Glomerular visceral epithelial cell (primary cell): Measurements from ENCODE around the gene MAN1B1.

ENCODE experiments used
- DNase-seq: peaks from one replicate; pipeline ENCODE4 v3.0.0-alpha.2; 2016; ENCODE audit errors: extremely low spot score

MAN1B1 gene

DNA sequence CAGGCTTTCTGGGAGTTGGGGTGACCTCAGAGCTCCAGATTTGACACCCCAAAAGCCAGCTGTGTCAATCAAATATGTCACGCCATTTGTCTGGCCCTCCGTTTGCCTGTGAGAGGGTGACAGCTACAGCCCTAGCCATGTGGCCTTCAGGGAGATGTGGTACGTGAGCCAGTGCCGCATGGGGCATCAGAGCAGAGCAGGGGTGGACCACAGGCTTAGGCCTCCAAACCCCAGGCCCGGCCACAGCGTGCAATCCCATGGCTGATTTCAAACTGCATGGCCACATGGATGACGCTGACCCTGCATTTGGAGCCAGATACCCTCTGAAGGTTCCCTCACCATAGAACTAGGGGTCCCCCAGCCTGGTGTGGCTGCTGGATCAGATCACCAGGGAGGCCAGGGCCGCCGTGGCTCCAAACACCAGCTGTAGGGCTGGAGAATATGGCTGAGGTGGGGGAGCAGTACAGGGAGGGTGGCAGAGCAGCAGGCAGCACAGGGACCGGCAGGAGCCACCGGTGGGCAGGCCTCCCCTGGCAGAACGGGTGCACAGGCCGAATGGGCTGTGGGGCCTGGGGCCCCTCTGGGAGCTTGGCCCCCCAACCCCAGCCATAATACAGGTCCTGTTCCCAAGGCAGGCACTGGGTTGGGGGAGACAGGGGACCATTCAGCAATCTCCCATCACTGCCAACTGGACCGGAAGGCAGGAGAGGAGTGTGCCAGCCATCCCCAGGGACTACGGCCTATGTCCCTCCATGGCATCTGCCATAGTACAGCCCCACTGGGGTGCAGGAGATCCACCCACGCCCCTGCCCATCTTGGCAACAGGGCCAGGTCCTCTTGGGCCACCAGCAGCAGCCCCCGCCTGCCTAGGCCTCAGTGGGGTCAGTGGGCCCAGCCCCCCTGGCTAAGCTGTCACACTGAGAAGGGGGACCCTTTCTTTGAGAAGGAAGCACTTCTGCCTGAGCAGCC lies 18.0 kb upstream of the MAN1B1 start:
- DNase-seq: no peak

DNA sequence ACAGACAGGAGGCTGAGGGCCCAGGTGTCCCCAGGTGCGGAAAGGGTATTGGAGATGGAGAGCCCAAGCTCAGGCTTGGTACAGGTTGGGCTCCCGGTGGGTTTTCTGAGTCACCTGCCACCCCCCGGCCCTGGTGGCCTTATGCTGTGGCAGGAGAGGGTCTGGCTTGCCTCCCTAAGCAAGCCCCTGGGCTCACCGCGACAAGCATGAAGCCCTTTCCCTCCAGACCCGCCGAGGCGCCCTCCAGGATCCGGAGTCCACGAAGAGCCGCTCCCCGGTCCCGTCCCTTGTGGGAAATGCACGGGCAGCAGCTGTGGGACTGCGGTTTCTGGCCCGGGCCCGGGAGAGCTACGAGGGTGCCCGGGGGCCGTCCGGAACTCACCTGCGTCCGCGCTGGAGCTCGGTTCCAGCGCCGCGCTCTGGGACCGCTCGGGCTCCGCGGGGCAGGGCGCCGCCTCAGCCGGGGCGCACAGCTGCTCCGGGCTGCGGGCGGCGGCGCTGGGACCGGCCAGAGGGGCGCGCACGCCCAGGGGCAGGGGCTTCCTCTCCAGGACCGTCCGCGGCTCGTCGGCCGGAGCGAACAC lies 17.2 kb upstream of the MAN1B1 start:
- no peak for DNase-seq

DNA sequence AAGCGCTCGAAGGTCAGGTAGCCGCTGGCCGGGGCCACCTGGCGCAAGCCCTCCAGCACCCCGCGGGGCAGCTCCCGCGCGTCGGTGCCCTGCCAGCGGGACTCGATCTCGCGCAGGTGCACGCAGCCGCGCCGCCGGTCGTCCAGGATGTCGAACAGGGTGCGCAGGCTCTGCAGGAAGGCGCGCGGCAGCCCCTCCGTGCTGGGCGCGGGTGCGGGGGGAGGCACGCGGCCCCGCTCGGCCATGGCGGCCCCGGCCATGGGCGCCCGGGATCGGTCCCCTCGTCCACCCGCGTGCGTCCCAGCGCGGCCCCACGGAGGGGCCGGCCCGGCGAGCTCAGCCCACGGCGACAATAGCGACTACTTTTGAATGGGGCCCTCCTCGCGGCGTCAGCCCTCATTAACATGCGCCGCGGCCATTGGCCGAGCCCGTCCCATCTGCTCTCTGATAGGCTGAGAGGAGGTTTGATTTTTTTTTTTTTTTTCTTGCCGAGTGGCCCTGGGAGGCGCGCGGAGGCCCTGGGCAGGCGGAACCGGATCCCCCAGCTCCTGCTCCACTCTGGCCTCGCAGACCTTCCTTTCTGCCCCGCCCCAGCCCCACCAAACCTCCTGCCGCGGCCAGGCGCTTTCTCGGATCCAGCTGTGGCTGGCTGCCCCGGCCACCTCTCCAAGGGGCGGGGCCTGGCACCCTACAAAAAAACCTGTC lies 16.4 kb upstream of the MAN1B1 start, which contains the start of gene SAPCD2:
Gene SAPCD2, minus strand, starts transcription at position 357 of the 705 bp plus-strand sequence. Its CDS starts 97 bp downstream, at position 260.
- DNase-seq: peak; percentile 93

DNA sequence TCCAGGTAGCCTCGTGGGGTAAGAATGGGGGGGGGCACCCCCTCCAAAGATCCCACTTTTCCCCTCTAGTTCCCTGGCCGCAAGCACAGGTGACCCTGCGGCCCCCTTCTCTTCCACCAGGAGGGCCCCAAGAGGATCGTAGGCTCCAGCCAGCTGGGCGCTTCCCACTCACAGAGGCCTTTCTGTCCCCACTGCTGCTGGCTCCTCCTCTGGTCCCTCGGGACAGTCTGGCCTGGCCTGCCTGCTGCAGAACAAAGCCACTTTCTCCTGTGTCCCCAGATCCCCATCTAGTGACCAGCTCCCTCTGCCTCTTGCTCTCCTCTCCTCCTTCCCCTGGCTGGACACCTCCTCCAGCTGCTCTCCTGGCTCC lies 15.9 kb upstream of the MAN1B1 start:
- DNase-seq: no peak

DNA sequence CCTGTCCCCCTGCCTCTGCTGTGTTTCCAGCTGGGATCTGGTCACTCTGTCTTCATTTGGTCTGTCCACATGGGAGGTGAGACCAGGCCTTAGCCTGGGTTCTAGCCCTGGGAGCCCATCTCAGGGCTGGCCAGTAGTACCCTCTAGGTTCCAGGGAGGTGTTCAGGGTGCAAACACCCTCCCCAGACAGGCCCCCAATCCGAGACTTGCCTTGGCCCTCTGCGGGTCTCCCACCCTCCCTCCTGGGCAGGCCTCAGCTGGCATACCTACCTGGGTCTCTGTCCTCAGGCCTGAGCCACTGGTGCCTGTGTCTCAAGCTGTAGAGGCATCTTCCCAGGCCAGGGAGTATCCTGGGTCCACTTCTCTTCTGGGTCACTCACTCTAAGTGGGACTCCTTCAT lies 15.5 kb upstream of the MAN1B1 start:
- no peak for DNase-seq

DNA sequence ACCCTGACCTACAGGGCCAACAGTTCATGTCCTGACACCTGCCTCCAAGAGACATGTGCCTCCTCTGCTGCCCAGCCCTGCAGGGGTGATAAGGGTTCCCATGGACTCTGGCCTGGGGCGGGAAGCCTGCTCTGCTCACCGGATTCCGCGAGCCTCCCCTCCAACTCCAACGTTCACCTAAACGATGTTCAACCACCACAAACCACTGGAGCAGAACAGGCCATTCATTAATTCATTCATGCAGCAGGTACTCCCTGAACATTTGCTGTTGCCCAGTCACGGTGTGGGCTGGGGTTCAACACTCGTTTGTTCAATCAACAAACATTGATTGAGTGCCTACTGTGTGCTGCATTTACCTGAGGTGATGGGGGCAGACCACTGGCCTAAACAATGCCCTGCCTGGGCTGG lies 12.8 kb upstream of the MAN1B1 start:
- DNase-seq: no peak

DNA sequence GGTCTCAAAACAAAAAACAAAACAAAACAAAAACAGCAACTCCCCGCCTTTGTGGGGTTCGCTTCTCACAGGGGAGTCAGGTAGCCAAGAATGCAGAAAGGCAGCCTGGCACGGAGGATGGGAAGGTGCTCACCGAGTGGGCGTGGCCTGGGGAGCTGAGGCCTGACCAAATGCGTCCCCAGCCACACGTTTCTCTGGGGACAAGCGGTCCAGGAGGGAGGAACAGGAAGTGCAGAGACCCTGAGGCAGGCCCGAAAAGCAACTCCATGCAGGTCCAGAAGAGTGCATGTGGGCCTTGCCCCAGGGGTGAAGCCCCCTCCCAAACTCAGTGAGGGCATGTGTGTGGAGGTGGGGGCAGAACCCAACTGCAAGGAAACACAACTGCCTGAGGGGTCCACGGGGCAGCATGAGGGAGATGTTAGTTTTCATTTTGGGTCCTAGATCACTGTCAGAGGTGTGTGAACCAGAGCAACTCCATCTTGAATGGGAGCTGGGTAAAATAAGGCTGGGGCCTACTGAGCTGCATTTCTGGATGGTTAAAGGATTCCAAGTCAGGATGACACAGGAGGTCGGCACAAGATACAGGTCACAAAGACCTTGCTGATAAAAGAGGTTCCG lies 12.0 kb upstream of the MAN1B1 start:
- no peak for DNase-seq

DNA sequence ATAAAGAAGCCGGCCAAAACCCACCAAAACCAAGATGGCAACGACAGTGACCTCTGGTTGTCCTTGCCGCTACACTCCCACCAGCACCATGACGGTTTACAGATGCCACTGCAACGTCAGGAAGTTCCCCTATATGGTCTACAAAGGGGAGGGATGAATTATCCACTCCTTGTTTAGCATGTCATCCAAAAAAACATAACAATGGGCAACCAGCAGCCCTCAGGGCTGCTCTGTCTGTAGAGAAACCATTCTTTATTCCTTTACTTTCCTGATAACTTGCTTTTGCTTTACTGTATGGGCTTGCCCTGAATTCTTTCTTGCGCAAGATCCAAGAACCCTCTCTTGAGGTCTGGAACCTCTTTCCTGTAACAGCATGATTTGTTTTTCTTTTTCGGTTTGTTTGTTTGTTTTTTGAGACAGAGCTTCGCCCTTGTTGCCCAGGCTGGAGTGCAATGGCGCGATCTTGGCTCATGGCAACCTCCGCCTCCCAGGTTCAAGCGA lies 11.5 kb upstream of the MAN1B1 start:
- DNase-seq: no peak

DNA sequence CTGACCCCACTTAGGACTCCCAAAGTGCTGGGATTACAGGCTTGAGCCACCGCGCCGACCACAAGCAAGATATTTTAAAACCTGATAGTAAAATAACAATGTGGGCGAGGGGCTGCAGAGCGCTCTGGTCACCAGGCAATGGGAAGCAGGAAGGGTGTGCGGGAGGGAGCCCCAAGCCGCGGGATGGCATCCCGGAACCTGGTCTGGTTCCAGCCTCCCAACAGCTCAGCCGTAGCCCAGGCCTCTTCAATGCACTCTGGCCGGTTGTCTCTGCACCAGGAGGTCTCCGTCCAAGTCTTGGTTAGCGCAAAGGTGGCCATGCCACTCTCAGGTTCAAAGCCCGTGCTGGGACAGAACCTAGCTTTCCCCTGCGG lies 10.2 kb upstream of the MAN1B1 start:
- DNase-seq: no peak

DNA sequence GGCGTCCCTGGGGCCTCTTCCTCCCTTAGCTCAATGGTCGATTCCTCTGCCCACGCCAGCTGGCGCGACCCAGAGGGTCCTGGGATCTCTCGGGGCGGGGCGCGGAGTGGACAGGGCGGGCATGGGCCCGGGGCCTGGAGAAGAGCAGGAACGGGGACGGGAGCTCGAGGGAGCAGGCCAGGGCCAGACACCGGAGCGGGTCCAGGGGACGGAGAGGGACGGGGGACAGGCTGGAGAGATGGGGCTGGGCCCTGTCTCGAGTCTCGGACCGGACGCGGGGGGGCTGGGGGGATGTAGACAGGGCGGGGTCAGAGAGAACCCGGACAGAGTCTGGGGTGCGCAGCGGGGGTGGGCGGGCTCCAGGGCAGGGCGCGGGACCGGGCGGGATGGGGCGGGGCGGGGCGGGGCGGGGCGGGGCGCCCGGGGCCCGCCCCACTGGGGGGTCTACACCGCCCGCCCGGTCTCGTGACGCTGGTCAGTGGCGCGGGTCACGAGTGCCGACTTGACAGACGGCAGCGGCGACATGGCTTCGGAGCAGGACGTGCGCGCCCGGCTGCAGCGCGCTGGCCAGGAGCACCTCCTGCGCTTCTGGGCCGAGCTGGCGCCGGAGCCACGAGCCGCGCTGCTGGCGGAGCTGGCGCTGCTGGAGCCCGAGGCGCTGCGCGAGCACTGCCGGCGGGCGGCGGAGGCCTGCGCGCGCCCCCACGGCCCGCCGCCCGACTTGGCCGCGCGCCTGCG lies 9.6 kb upstream of the MAN1B1 start, which contains the start of gene UAP1L1:
Gene UAP1L1, plus strand, starts transcription at position 508 of the 738 bp plus-strand sequence. Its CDS starts 16 bp downstream, at position 524.
- peak; percentile 65 for DNase-seq

DNA sequence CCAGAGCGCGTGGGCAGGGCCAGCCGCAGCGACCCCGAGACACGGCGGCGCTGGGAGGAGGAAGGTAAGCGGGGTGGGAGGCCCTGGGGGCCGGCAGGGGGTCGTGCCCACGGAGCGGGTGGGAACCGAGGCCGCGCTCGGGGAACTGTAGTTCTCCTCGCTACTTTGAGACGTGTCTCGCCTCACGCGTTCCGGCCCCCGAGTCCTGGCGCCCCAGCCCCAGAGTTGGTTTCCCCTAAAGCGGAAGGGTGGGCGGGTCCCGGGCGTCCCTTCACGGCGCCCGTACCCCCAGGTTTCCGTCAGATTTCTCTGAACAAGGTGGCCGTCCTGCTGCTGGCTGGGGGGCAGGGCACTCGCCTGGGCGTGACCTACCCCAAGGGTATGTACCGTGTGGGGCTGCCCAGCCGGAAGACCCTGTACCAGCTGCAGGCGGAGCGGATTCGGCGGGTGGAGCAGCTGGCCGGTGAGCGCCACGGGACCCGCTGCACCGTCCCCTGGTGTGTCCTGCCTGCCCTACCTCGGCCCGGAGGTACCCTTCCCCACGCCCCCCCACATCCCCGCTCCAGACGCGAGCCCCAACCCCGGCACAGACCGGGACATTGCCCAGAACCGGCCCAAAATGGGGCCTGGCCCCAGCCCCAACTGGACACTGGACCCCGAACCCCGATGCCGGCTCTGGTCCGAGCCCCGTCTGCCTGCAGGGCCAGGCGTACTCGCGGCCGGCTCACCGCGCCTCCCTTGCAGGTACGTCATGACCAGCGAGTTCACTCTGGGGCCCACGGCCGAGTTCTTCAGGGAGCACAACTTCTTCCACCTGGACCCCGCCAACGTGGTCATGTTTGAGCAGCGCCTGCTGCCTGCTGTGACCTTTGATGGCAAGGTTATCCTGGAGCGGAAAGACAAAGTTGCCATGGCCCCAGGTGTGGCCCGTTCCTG lies 8.8 kb upstream of the MAN1B1 start:
- DNase-seq: no peak

DNA sequence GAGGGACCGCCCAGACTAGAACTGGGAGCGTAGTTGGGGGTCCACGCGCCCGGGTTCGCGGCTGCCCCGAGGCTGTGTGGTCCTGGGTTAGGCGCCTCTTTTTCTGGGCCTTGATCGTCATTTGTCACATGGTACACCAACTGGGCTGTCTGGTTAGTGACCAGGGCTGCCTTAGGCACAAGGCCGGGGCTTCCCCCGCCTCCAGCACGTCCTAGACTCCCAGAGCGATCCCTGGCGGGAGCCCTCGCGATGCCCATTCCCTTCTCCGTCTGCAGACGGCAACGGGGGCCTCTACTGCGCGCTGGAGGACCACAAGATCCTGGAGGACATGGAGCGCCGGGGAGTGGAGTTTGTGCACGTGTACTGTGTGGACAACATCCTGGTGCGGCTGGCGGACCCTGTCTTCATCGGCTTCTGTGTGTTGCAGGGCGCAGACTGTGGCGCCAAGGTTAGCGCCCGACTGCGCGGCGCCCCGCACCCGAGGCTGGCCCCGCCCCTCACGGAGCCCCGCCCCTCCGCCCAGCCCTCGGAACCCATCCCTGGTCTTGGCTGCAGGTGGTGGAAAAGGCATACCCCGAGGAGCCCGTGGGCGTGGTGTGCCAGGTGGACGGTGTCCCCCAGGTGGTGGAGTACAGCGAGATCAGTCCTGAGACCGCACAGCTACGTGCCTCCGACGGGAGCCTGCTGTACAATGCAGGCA lies 7.9 kb upstream of the MAN1B1 start:
- DNase-seq: no peak

DNA sequence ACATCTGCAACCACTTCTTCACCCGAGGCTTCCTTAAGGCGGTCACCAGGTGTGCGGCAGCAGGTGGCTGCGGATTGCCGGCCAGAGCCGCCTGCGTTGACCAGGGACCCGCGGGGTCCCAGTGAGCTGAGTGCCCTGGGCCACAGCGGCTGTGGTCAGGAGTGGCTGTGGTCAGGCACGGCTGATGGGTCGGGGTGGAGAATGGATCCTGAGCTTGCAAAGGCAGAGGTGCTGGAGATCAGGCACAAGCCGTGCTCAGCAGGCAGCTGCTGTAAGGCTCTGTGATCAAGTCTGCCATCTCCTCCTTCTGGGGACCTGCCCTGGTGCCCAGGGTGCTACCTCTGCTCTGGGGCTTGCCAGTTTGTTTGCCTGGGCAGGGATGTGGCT lies 7.4 kb upstream of the MAN1B1 start:
- DNase-seq: no peak

DNA sequence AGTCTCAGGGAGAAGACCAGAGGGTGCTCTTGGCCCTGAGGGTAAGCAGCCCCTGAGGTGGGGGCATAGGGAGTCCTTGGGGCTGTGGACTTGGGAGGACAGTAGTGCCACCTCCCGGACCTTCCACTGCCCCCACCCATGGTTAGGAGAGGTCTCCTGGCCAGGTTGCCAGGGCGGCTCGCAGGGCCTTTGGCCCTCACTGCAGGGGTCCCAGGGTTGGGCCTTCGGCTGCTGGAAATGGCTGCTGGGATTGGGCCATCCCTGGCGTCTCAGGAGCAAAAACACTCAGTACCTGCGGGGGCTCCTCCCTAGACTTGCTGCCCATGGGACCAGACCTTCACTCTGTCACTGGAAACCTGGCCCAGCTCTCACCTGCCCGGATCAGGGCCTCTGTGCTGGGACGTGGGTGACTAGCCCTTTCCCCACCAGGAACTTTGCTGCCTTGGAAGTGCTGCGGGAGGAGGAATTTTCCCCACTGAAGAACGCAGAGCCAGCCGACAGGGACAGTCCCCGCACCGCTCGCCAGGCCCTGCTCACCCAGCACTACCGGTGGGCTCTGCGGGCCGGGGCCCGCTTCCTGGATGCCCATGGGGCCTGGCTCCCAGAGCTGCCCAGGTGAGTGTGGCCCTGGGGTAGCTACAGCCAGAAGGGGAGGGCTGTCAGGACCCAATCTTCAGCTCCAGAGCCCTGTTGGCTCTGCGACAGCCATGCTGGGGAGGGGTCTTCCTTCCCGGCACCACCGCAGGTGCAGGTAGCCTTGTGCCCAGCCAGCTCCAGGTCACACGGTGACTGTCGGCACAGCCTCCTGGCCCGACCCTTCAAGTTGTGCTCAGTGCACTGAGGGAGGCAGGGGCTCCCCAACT lies 6.3 kb upstream of the MAN1B1 start:
- DNase-seq: no peak

DNA sequence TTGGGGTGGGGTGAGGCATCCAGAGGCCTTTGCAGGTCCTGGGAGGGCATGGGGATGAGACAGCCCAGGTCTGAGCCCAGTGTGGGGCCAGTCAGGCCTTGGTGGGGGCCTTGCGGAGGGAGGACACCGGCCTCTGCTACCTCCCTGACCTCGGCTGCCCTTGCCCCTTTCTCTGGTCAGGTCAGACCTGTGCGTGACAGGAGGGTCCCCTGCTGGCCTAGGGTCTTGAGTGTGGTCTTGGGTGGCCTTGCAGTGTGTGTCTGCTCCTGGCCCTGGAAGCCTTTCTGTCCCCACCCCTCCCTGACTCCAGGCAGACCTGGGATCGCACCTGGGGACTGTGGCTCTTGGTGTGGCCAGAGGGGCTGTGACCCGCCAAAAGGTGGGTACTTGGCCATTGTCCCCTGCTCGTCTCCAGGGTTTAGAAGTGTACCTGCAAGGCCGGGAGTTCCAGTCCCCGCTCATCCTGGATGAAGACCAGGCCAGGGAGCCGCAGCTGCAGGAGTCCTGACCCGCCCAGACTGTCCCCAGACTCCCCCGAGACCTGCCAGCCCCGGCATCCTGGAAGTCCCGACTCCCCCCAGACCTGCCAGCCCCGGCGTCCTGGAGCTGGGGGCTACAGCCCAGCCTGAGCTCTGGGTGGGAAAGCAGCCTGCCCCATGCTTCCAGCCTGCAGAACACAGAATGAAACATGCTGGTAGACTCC lies 4.4 kb upstream of the MAN1B1 start:
- DNase-seq: no peak

DNA sequence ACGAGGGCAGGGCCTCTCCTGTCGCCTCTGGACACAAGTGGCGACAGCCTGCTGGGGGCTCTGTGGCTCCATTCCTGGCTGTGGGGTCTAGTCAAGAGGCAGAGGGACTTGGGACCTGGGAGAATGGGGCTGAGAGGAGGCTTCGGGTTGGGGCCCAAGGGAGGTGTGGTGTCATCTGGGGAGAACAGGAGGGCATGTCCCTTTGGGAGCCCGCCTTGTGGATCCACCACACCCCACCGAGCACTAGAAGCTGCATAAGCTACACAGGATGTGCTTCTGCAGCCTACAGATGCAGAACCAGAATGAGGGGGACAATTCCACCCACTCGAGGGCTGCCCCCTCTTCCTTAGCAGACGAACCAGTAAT lies 3.9 kb upstream of the MAN1B1 start:
- no peak for DNase-seq

DNA sequence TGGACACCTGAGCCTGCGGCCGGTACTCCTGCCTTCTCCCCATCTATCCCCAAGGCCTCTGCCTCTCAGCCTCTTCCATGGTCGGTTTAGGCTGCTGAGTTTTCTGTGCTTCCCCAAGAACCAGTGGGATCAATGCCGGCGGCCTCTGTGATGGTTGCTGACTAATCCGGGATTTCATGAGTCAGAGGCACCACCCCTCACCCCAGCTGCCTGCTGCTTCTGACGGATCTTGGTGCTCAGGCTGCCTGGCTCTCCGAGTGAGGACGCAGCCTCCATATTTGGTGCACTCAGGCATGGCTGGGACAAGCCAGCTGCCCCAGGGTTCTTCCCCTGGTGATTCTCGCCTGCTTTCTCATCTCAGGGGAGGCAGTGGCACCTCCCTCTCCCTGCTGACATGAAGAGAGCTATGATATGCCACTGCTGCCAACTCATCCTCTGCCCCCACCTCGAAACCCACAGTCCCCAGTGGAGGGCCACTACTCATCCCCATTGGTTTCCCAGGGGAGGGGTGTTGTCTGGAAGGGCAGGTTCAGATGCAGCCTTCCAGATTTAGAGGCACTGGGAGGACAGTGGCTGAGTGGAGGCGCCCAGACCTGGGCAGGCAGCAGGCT lies 3.3 kb upstream of the MAN1B1 start:
- peak; percentile 99 for DNase-seq
